Kidney (tissue), 14 donors: ENCODE results near the gene DNAJC18. TPM values are rescaled to one million over a fixed set of nuclear protein-coding genes. Genes with fewer than 3 reads are reported as not detected.
A peak's percentile ranks its signal among the peaks of the same experiment; 100 is the strongest.

ENCODE experiments used
- DNase-seq, 5 donors: peaks; one replicate each; pipeline ENCODE4 v3.0.0-alpha.2; 2013 to 2020
- FAIRE-seq: peaks from 2 replicates; lab custom pipeline; 2012; peaks lifted over from hg19 to GRCh38; lab: Jason Lieb, UNC
- H3K27ac ChIP-seq, 2 donors: one replicate each; pipeline ENCODE4 v1.7.0; 2013; ENCODE audit warnings: low read depth in 2 of 2, low read length in 2 of 2, inconsistent platforms in 1 of 2
- H3K27me3 ChIP-seq: one replicate; pipeline ENCODE4 v1.7.1; 2013; ENCODE audit warnings: low read length, inconsistent platforms; ENCODE audit not compliant: control insufficient read depth, insufficient read depth
- H3K36me3 ChIP-seq, 3 donors: one replicate each; pipeline versions ENCODE4 v1.7.0 to v1.7.1; 2013; ENCODE audit warnings: low read length in 3 of 3, control low read depth in 1 of 3, inconsistent platforms in 1 of 3; ENCODE audit not compliant: insufficient read depth in 3 of 3, control insufficient read depth in 2 of 3
- H3K4me1 ChIP-seq, 3 donors: one replicate each; pipeline versions ENCODE4 v1.7.0 to v1.7.1; 2013; ENCODE audit warnings: low read length in 3 of 3, inconsistent platforms in 1 of 3, low read depth in 1 of 3; ENCODE audit not compliant: control insufficient read depth in 2 of 3, insufficient read depth in 2 of 3
- H3K4me3 ChIP-seq, 3 donors: one replicate each; pipeline versions ENCODE4 v1.7.0 to v1.8.1; 2013; ENCODE audit warnings: low read length in 3 of 3, control low read depth in 1 of 3, inconsistent platforms in 1 of 3
- H3K9ac ChIP-seq, 3 donors: one replicate each; pipeline versions ENCODE4 v1.7.0 to v1.7.1; 2013; ENCODE audit warnings: low read length in 3 of 3, control low read depth in 1 of 3, inconsistent platforms in 1 of 3
- H3K9me3 ChIP-seq, 3 donors: one replicate each; pipeline versions ENCODE4 v1.7.0 to v1.7.1; 2013; ENCODE audit warnings: low read length in 3 of 3, control low read depth in 1 of 3, inconsistent platforms in 1 of 3; ENCODE audit not compliant: control insufficient read depth in 2 of 3, insufficient read depth in 1 of 3
- intact Hi-C: fragments of 100-400 bp; cut with DNase I; formaldehyde crosslinking; loops from one replicate; pipeline ENCODE4 v1.11.1; 2022
- polyA plus RNA-seq: library from polyadenylated mRNA; stranded (reverse); fragments of 350-450 nt; fragmentation: Illumina TruSeq; extraction: RNeasy Lipid Tissue Mini Kit (QIAGEN cat#74804); gene quantifications from one replicate; pipeline ENCODE4 v1.2.3, GENCODE V29; 2014; ENCODE audit warnings: low read depth, low replicate concordance; ENCODE audit not compliant: insufficient read depth
- total RNA-seq: library from RNA; stranded (reverse); fragmentation: NEBNext Ultra II Directional; extraction: Animal tissue kit (Norgen Biotek cat#: 25700); gene quantifications from one replicate; pipeline ENCODE4 v1.2.1, GENCODE V29; 2021
- TF ChIP-seq, protein P1 (sequence below): IDR thresholded peaks from 3 replicates; pipeline ENCODE4 v1.5.1; 2012; ENCODE audit warnings: mild to moderate bottlenecking, moderate library complexity, borderline replicate concordance; ENCODE audit not compliant: insufficient read depth; ENCODE audit errors: extremely low read depth
- donor health status: control.
- donor health status: control.
- donor health status: control.
- donor health status: control.
- donor health status: control.
- donor health status: DM: yes; HTN: yes; CAD: no.
- donor health status: Normal renal cell carcinoma (clear cell type).

Gene DNAJC18
- total and polyA plus RNA-seq, 2 donors from 2014 or later, result 3.9 to 13.7 TPM

DNA sequence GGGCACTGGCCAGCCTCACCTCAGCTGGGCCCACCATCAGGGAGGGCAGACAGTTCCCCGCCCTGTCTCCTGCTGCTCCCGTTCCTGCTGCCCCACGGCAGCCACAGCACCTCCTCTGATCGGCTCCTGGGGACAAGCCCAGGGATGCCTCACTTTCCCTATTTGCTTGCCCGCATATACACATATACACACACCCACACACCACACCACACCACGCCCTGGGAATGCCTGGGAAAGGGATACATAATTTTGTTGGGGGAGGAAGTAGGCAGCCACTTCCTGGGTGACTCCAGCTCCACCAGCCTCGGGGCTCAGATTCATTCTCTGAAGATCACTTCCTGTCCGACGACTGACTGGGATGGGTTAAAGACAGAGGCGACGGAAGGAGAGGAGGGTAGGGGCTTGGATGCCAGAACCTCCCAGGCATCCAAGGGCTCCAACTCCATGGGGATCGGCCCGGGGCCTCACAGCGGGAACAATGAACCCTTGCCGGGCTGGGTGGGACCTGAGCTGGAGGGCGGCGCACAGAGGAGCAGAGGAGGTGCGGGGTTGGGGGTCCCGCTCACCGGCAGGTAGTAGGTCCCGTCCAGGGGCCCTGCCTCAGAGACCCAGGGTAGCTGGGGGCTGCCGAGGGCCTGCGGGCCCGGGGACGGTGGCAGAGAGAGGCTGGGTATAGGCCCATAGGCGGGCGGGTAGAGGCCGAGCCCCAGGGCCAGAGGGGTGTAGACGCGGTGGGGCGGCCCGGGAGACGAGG, 47.6 kb downstream of the DNAJC18 start:
- Histone ChIP-seq H3K4me1 (peaks cover 0 to 18% (median 3%) of the 10 kb centered on the region in 3 donors), H3K4me3 (no peak overlapping the region), H3K27me3 (peaks cover 8% of the 10 kb centered on the region), H3K9ac (no peak overlapping the region), H3K9me3 (no peaks in the 10 kb centered on the region), H3K27ac (no peak overlapping the region), H3K36me3 (no peaks in the 10 kb centered on the region)
- intact Hi-C loops, result no loop called here
- DNase-seq (no peak), FAIRE-seq (no peak)
- TF ChIP-seq, protein P1, sequence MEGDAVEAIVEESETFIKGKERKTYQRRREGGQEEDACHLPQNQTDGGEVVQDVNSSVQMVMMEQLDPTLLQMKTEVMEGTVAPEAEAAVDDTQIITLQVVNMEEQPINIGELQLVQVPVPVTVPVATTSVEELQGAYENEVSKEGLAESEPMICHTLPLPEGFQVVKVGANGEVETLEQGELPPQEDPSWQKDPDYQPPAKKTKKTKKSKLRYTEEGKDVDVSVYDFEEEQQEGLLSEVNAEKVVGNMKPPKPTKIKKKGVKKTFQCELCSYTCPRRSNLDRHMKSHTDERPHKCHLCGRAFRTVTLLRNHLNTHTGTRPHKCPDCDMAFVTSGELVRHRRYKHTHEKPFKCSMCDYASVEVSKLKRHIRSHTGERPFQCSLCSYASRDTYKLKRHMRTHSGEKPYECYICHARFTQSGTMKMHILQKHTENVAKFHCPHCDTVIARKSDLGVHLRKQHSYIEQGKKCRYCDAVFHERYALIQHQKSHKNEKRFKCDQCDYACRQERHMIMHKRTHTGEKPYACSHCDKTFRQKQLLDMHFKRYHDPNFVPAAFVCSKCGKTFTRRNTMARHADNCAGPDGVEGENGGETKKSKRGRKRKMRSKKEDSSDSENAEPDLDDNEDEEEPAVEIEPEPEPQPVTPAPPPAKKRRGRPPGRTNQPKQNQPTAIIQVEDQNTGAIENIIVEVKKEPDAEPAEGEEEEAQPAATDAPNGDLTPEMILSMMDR, result no peak

DNA sequence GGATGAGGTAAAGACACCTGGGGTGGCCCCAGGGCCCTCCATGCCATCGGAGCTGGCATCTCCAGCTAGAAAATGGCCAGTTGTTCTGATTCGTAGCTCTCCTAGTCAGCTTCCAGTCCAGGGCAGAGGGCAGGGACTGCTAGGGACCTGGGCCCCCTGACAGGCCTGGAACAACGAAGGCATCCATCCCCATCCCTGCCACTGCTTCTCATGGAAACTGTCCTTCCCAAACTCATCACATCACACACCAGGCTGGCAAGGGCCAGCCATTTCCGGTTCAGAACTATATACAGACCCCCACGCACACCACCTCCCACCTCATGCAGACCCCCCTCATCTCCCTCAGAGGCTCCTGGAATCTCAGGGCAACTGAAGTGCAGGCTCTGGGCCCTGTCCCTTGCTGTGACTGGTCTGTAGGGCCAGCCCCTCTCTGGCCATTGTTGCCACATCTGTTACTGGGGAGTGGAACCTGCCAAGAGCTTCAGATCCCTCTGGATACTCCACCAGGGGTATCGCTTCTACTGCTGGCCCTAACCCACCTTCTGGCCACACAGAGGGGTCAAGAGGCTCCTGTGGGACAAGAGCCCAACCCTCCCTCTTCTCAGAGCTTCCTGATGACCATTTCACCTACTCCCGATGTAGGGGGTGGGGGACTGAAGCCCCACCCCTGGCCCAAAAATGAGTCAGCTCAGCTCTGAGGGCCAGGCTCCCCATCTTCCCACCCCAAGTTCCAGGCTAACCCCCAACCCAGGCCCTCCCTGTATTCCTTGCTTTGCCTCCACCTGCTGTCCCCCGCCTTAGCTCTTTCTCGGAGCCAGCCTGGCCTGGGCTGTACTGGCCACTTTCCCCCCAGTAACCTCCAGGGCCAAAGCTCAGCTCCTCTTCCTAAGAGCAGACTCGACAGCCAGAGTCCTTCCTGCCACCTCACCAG, 48.4 kb downstream of the DNAJC18 start:
- Histone ChIP-seq H3K4me3 (no peak overlapping the region), H3K27ac (no peak overlapping the region), H3K27me3 (peaks cover 8% of the 10 kb centered on the region), H3K36me3 (no peaks in the 10 kb centered on the region), H3K4me1 (peaks cover 0 to 18% (median 3%) of the 10 kb centered on the region in 3 donors), H3K9me3 (no peaks in the 10 kb centered on the region), H3K9ac (no peak overlapping the region)
- no peak for FAIRE-seq
- intact Hi-C loops, result no loop called here
- peak in 1 of 5 donors; percentile 54 for DNase-seq
- TF ChIP-seq, protein P1, result no peak

DNA sequence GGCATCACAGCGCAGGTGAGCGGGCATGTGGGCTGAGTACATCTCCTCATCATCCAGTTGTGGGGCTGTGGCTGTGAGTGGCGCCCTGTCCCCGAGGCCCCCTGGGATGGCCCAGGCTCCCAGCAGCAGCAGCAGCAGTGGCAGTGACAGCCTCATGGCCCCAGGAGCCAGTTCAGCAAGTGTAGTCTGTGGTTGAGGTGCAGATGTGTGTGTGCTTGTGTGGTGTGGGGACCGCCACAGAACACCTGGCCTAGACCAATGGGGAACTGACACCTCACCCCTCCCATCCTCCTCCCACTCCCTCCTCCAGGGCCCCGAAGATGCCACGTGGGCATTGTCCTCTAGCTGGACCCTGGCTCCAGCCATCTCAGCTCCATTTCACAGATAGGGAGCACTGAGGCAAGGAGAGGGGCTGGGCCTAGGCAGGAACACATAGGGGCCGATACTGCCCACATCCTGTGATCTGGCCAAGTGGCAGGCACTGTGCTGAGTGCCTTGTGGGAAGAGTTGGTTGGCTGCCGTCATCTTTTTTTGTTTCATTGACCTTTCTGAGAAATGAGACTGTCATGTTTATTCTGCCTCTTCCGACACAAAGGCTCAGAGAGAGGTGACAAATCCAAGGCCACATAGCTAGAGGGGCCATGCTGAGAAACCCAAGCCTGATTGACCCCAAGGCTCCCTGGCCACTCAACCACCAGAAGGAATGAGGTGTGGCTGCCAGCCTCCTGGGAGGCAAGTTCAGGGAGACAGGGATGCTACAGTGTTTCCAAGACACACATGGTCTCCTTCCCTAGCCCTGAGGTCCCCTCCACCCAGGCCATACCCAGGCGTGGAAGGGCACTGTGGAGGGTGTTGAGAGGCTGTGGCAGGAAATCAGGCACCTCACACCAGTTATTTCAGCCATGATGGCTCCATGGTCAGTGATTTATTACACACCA, 49.4 kb downstream of the DNAJC18 start, which contains the start of gene MZB1:
MZB1 (minus strand) TSS at position 213 of the 938 bp plus-strand sequence; CDS start at position 156, 57 bp downstream.
- Histone ChIP-seq H3K36me3 (no peaks in the 10 kb centered on the region), H3K9me3 (no peaks in the 10 kb centered on the region), H3K4me1 (peaks cover 0 to 13% (median 0%) of the 10 kb centered on the region in 3 donors), H3K4me3 (no peak within 1 kb of the TSS), H3K27me3 (peaks cover 4% of the 10 kb centered on the region), H3K9ac (no peak within 1 kb of the TSS), H3K27ac (no peak within 1 kb of the TSS)
- TF ChIP-seq, protein P1, result no peak
- FAIRE-seq (no peak), DNase-seq (peak in 1 of 5 donors; percentile 46)
- intact Hi-C loops, result no loop called here
